H1 (cell line): Measurements from ENCODE around the gene CFAP54. TPM values are rescaled to one million over a fixed set of nuclear protein-coding genes. Genes with fewer than 3 reads are reported as not detected.

Experiments used
- CTCF ChIA-PET: fragments of 300-600 bp; sonication (Branson Sonifier 250); formaldehyde crosslinking; loops from one replicate; lab custom pipeline; 2021; ENCODE audit not compliant: partially characterized antibody; lab: Charles Lee
- POLR2A ChIA-PET: fragments of 300-600 bp; sonication (Branson Sonifier 250); formaldehyde crosslinking; loops from one replicate; lab custom pipeline; 2021; ENCODE audit warnings: inconsistent platforms; ENCODE audit not compliant: partially characterized antibody; lab: Charles Lee
- DNase-seq, 2 experiments: peaks; one replicate each; pipeline versions ENCODE4 v3.0.0 to v3.0.0-alpha.2; 2010 to 2022; ENCODE audit warnings: low spot score in 2 of 2, low read depth in 1 of 2, mixed read lengths in 1 of 2
- FAIRE-seq: peaks from 2 replicates; lab custom pipeline; 2011; peaks lifted over from hg19 to GRCh38; lab: Jason Lieb, UNC
- H2AFZ ChIP-seq: 2 replicates; pipeline ENCODE4 v1.8.1; 2012; ENCODE audit warnings: low read length, inconsistent platforms
- H2AK5ac ChIP-seq: 2 replicates; pipeline ENCODE4 v1.6.1; 2013; ENCODE audit warnings: low read depth, low read length
- H2BK120ac ChIP-seq: replicated peaks from 2 replicates; pipeline ENCODE3; 2013; ENCODE audit warnings: low read depth, low read length, inconsistent platforms
- H2BK12ac ChIP-seq: 2 replicates; pipeline ENCODE4 v1.6.1; 2013; ENCODE audit warnings: low read depth, low read length
- H2BK15ac ChIP-seq: 2 replicates; pipeline ENCODE4 v1.6.1; 2013; ENCODE audit warnings: low read length
- H2BK20ac ChIP-seq: 2 replicates; pipeline ENCODE4 v1.6.1; 2013; ENCODE audit warnings: low read length
- H2BK5ac ChIP-seq: 2 replicates; pipeline ENCODE4 v1.6.1; 2013; ENCODE audit warnings: low read depth, low read length
- H3K14ac ChIP-seq: 2 replicates; pipeline ENCODE4 v1.6.1; 2013; ENCODE audit warnings: inconsistent platforms; ENCODE audit not compliant: insufficient read length
- H3K18ac ChIP-seq: 2 replicates; pipeline ENCODE4 v1.6.1; 2013; ENCODE audit warnings: low read length; ENCODE audit errors: extremely low read depth
- H3K23ac ChIP-seq: 2 replicates; pipeline ENCODE4 v1.6.1; 2013; ENCODE audit warnings: inconsistent platforms; ENCODE audit not compliant: insufficient read length
- H3K23me2 ChIP-seq: 2 replicates; pipeline ENCODE4 v1.6.1; 2013; ENCODE audit warnings: low read depth, low read length
- H3K27ac ChIP-seq: 2 replicates; pipeline ENCODE4 v1.6.1; 2011; ENCODE audit warnings: low read depth, low read length, inconsistent platforms
- H3K27me3 ChIP-seq, 4 experiments: replicated peaks in 1 of 4; 1 replicate in 1 of 4; 2 replicates in 3 of 4; pipeline versions ENCODE4 v1.6.1 to v1.8.1; 2011 to 2013; ENCODE audit warnings: low read length in 3 of 4, mild to moderate bottlenecking in 3 of 4, inconsistent platforms in 2 of 4, mixed read lengths in 2 of 4, moderate library complexity in 1 of 4; ENCODE audit not compliant: control insufficient read depth in 3 of 4, insufficient read depth in 3 of 4; ENCODE audit errors: extremely low read depth in 1 of 4
- H3K36me3 ChIP-seq, 4 experiments: 2 replicates each; pipeline versions ENCODE4 v1.6.1 to v1.8.1; 2011 to 2013; ENCODE audit warnings: mild to moderate bottlenecking in 4 of 4, low read length in 3 of 4, moderate library complexity in 2 of 4, control low read depth in 1 of 4, inconsistent platforms in 1 of 4; ENCODE audit not compliant: insufficient read depth in 4 of 4, control insufficient read depth in 2 of 4
- H3K4ac ChIP-seq: replicated peaks from 2 replicates; pipeline ENCODE3; 2013; ENCODE audit warnings: low read length, low read depth, mixed read lengths, inconsistent platforms; ENCODE audit not compliant: insufficient read length
- H3K4me1 ChIP-seq, 4 experiments: replicated peaks in 1 of 4; 1 replicate in 1 of 4; 2 replicates in 3 of 4; pipeline versions ENCODE4 v1.6.1 to v1.8.1; 2011 to 2013; ENCODE audit warnings: low read length in 3 of 4, inconsistent platforms in 2 of 4, mixed read lengths in 1 of 4; ENCODE audit not compliant: insufficient read depth in 4 of 4, control insufficient read depth in 3 of 4
- H3K4me2 ChIP-seq, 2 experiments: 2 replicates each; pipeline versions ENCODE4 v1.6.1 to v1.8.1; 2011 to 2013; ENCODE audit warnings: low read depth in 2 of 2, low read length in 2 of 2, control low read depth in 1 of 2, inconsistent platforms in 1 of 2, mild to moderate bottlenecking in 1 of 2; ENCODE audit not compliant: insufficient read depth in 1 of 2
- H3K4me3 ChIP-seq, 4 experiments: fragments of 200-600, 300-600 bp in 1 of 4; sonication (generic), shearing (Covaris generic), sonication (Bioruptor Twin) in 1 of 4; 2 replicates each; pipeline versions ENCODE4 v1.5.1 to v1.8.1; 2011 to 2016; ENCODE audit warnings: low read length in 4 of 4, low read depth in 3 of 4, control low read depth in 2 of 4, inconsistent platforms in 2 of 4, mild to moderate bottlenecking in 2 of 4, mixed read lengths in 1 of 4, moderate library complexity in 1 of 4; ENCODE audit not compliant: insufficient read depth in 2 of 4; ENCODE audit errors: extremely low read depth in 1 of 4
- H3K56ac ChIP-seq: replicated peaks from 2 replicates; pipeline ENCODE3; 2013; ENCODE audit warnings: low read depth, mild to moderate bottlenecking, mixed read lengths, low read length, inconsistent platforms; ENCODE audit not compliant: insufficient read length
- H3K79me1 ChIP-seq: 2 replicates; pipeline ENCODE4 v1.6.1; 2013; ENCODE audit warnings: low read depth, low read length, control low read depth
- H3K79me2 ChIP-seq, 2 experiments: 2 replicates each; pipeline versions ENCODE4 v1.6.1 to v1.8.1; 2012 to 2013; ENCODE audit warnings: low read length in 2 of 2, mild to moderate bottlenecking in 2 of 2, inconsistent platforms in 1 of 2; ENCODE audit not compliant: insufficient read depth in 2 of 2, control insufficient read depth in 1 of 2
- H3K9ac ChIP-seq, 4 experiments: replicated peaks in 1 of 4; 1 replicate in 1 of 4; 2 replicates in 3 of 4; pipeline versions ENCODE4 v1.6.1 to v1.8.1; 2011 to 2013; ENCODE audit warnings: low read depth in 3 of 4, low read length in 3 of 4, control low read depth in 2 of 4, mild to moderate bottlenecking in 2 of 4, moderate library complexity in 2 of 4, inconsistent platforms in 1 of 4; ENCODE audit errors: extremely low read depth in 1 of 4
- H3K9me3 ChIP-seq, 2 experiments: 2 replicates each; pipeline versions ENCODE4 v1.6.1 to v1.8.1; 2012 to 2013; ENCODE audit warnings: mild to moderate bottlenecking in 2 of 2, moderate library complexity in 2 of 2, control low read depth in 1 of 2, inconsistent platforms in 1 of 2, low read depth in 1 of 2, low read length in 1 of 2, mixed read lengths in 1 of 2; ENCODE audit not compliant: insufficient read depth in 2 of 2
- H4K20me1 ChIP-seq, 2 experiments: replicated peaks in 1 of 2; 2 replicates each; pipeline versions ENCODE3 to v1.8.1; 2011 to 2013; ENCODE audit warnings: inconsistent platforms in 2 of 2, low read length in 2 of 2, mild to moderate bottlenecking in 1 of 2; ENCODE audit not compliant: insufficient read depth in 2 of 2, control insufficient read depth in 1 of 2
- H4K5ac ChIP-seq: 2 replicates; pipeline ENCODE4 v1.6.1; 2013; ENCODE audit warnings: low read length, low read depth, mixed read lengths, inconsistent platforms; ENCODE audit not compliant: insufficient read length
- H4K8ac ChIP-seq: 2 replicates; pipeline ENCODE4 v1.8.0; 2013; ENCODE audit warnings: mild to moderate bottlenecking, moderate library complexity, low read length, inconsistent platforms; ENCODE audit not compliant: insufficient read depth; ENCODE audit errors: extremely low read depth
- H4K91ac ChIP-seq: replicated peaks from 2 replicates; pipeline ENCODE3; 2013; ENCODE audit warnings: low read length, mixed read lengths, inconsistent platforms; ENCODE audit not compliant: insufficient read length
- SUZ12 ChIP-seq: fragments of 200-600 bp; sonication (generic); IDR thresholded peaks from 2 replicates; pipeline ENCODE4 v1.6.1; 2012; ENCODE audit warnings: mild to moderate bottlenecking, inconsistent platforms, low read length, moderate library complexity, mixed read lengths
- WGBS, 2 experiments: shearing (Covaris generic) in 1 of 2; methylation state at CpG; one replicate each; pipeline versions ENCODE4 v1.1.6 to v1.1.7; 2013 to 2015; ENCODE audit warnings: low lambda C conversion rate in 2 of 2, mixed read lengths in 2 of 2, inconsistent platforms in 1 of 2, low coverage in 1 of 2, missing lambda C conversion rate in 1 of 2; ENCODE audit not compliant: insufficient replicate concordance in 2 of 2, insufficient coverage in 1 of 2, insufficient read length in 1 of 2; ENCODE audit errors: extremely low coverage in 1 of 2, missing lambda C conversion rate in 1 of 2; 5-methylcytosine and 5-hydroxymethylcytosine counted together
- polyA plus RNA-seq, 7 experiments: library from polyadenylated mRNA; depleted of rRNA in 3 of 7; stranded (reverse) in 5 of 7; unstranded in 2 of 7; fragments of >200 nt in 5 of 7; fragments of 200-250 nt in 2 of 7; gene quantifications; 1 replicate in 5 of 7; 2 replicates in 1 of 7; 4 replicates in 1 of 7; pipeline versions ENCODE4 v1.2.1 to v1.2.3, GENCODE V29; 2011 to 2013; ENCODE audit warnings: missing spikeins in 2 of 7, mixed read lengths in 2 of 7
- total RNA-seq: library from RNA; stranded (reverse); fragmentation: NEBNext Ultra II Directional; extraction: Animal tissue kit (Norgen Biotek cat#: 25700); gene quantifications from 2 replicates; pipeline ENCODE4 v1.2.1, GENCODE V29; 2021

Gene CFAP54
- total and polyA plus RNA-seq, 2 of the 8 experiments (the other 6 are each of a cell fraction or from before 2014, with no cell fraction given), result 0.17 to 0.33 TPM

DNA sequence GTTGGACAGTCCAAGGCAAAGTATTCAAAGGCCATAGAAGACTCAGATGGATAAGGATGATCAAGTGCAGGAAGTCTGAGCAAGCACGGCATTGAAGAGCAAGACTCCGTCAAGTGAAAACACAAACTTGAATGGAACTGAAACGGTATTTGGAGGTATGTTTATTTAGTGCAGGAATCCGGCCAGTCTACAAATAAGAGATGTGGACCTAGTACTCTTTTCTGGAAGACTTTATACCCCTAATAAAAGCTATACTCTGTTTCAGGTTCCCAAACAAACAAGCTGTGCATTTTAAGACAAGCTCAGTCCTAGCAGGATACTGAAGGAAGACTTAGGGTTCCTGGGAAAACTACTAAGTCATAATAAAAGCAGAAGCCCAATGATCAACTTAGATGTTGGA lies 316.9 kb downstream of the CFAP54 start:
- no peak overlapping the region for H2AFZ ChIP-seq
- no peaks in the 10 kb centered on the region for H3K36me3 ChIP-seq
- no peak overlapping the region for H2AK5ac ChIP-seq
- no peak overlapping the region for H2BK120ac ChIP-seq
- no peaks in the 10 kb centered on the region for H3K23me2 ChIP-seq
- no peaks in the 10 kb centered on the region for H3K27me3 ChIP-seq
- H3K27ac ChIP-seq, result no peak overlapping the region
- POLR2A ChIA-PET, result no interaction called here
- no peak overlapping the region for H4K91ac ChIP-seq
- H3K14ac ChIP-seq, result no peak overlapping the region
- H3K9ac ChIP-seq, result no peak overlapping the region
- no peak overlapping the region for H3K4me2 ChIP-seq
- no peaks in the 10 kb centered on the region for H3K79me1 ChIP-seq
- no peak overlapping the region for H2BK5ac ChIP-seq
- H3K9me3 ChIP-seq, result no peaks in the 10 kb centered on the region
- no peak overlapping the region for H3K23ac ChIP-seq
- H4K5ac ChIP-seq, result no peak overlapping the region
- no peak overlapping the region for H2BK12ac ChIP-seq
- H2BK15ac ChIP-seq, result no peak overlapping the region
- H4K8ac ChIP-seq, result no peak overlapping the region
- H3K4me3 ChIP-seq, result no peak overlapping the region
- DNase-seq (no peak), FAIRE-seq (no peak)
- no peak overlapping the region for H3K18ac ChIP-seq
- H3K56ac ChIP-seq, result no peak overlapping the region
- WGBS, 2 experiments, result 90% methylated on average over 4 of the region's 4 CpGs; no CpG with 5 or more reads in 1 of the 2 experiments
- no peak overlapping the region for H3K4ac ChIP-seq
- no peak overlapping the region for H2BK20ac ChIP-seq
- H4K20me1 ChIP-seq, result no peaks in the 10 kb centered on the region
- CTCF ChIA-PET, result interaction anchor here (1.0 kb wide), 1 partner anchor 12 kb away, joined by 3 read pairs; no protein-coding TSS in a partner anchor
- peaks cover 0 to 3% (median 0%) of the 10 kb centered on the region in 4 experiments; a peak in 1 of 7 replicates for H3K4me1 ChIP-seq
- no peaks in the 10 kb centered on the region for H3K79me2 ChIP-seq
- TF ChIP-seq SUZ12, result no peak
